ENCODE results near the gene TMEM8B. TPM values are rescaled to one million over a fixed set of nuclear protein-coding genes. Genes with fewer than 3 reads are reported as not detected.

Gene TMEM8B
- polyA plus RNA-seq, 1 of the 3 experiments (the other 2 are of a cell fraction), result 5.8 TPM

DNA sequence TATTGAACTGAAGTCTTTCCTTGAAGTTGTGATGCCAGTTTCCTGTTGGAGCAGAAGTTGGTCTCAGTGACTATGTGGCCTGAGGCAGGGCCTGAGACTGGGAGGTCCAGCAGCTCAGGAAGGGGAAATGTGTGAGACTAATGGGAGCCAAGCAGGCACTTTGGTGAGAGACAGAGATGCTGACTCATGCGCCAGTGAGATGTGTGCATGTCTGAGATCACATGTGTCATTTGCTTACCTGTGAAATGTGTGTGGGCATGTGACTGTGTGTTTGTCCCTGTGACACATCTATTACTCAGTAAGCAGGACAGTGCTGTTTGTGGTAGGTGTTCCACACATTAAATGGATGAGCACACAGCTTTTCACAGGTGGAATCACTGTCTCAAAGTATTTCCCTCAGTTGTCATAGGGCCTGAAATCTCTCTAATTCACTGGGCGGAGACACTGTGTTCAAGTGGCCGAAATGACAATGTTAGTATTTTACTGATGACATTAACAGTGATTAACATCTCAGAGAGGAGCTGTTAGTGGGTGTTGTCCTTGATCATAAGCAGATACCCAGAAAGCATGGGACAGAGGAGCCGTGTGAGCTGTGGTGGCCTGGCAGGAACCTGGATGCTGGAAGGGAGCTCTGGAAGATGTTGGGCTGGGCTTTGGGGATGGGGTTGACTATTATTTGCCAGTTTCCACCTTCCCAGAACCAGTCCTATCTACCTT lies 30.2 kb upstream of the TMEM8B start:
- H3K4me2 ChIP-seq, result no peak overlapping the region
- H3K4me3 ChIP-seq (ENCODE audit: low read depth in 2 of 2, low read length in 1 of 2), result no peak overlapping the region
- H3K4me1 ChIP-seq (ENCODE audit: control insufficient read depth in 1 of 2, insufficient read depth in 2 of 2, low read depth in 1 of 2, low read length in 1 of 2), result peaks cover 0 to 10% of the 10 kb centered on the region in 2 experiments; a peak in 2 of 4 replicates
- peak; percentile 40 for DNase-seq
- no peaks in the 10 kb centered on the region for H3K27me3 ChIP-seq (ENCODE audit: insufficient read depth)
- no peak overlapping the region for H3K9ac ChIP-seq
- no peaks in the 10 kb centered on the region for H3K79me2 ChIP-seq (ENCODE audit: insufficient read depth)
- peaks cover 0 to 20% of the 10 kb centered on the region in 2 experiments for H3K36me3 ChIP-seq (replicated peaks in 1 of 2; ENCODE audit: control insufficient read depth in 1 of 2, insufficient read depth in 2 of 2, low read length in 1 of 2)
- TF ChIP-seq GATA2 (CRISPR knock-in tag; IDR thresholded peaks at IDR 0.05) (peak; percentile 8; the same call in 1 of the 2 replicates), RXRA (IDR thresholded peaks at IDR 0.05; ENCODE audit: borderline replicate concordance, low read depth) (no peak)
- 64% methylated on average over 4 of the region's 4 CpGs for WGBS (ENCODE audit: low lambda C conversion rate)
- no peaks in the 10 kb centered on the region for H4K20me1 ChIP-seq (ENCODE audit: insufficient read depth)
- H2AFZ ChIP-seq (ENCODE audit: low read depth), result no peak overlapping the region
- H3F3A ChIP-seq (replicated peaks; ENCODE audit: insufficient read depth), result peaks cover 13% of the 10 kb centered on the region
- H3K27ac ChIP-seq (ENCODE audit: low read depth in 2 of 2, low read length in 1 of 2), result peak overlapping the region in 1 of 2 experiments; percentile 47; a peak in 3 of 4 replicates
- no peaks in the 10 kb centered on the region for H3K9me2 ChIP-seq
- H3K9me3 ChIP-seq, result no peaks in the 10 kb centered on the region
- ChIA-PET CTCF (interaction anchor here (0.7 to 2.1 kb wide), 9 partner anchors 9 to 271 kb away, joined by 3 to 21 read pairs (median 3); no protein-coding TSS in a partner anchor), POLR2A (no interaction called here)

DNA sequence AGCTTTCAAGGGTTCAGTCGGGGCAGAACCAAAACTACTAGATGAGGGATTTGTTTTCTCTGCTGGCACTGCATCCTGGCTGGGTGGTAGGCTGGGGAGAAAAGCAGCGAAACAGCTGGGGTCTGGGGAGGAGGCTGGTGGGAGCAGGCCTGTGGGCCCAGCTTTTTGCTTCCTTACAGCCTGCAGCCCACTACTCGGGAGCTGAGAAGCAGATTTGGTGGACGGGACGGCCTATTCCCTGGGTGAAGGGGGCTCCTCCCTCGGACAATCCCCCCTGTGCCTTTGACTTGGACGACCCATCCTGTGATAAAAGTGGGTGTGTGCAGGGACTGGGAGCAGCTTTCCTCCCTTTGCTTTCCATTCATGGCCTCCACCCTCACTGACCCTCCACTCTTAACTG lies 28.5 kb upstream of the TMEM8B start:
- no peak overlapping the region for H3K4me2 ChIP-seq
- peaks cover 13% of the 10 kb centered on the region for H3F3A ChIP-seq (replicated peaks; ENCODE audit: insufficient read depth)
- POLR2A ChIA-PET, result no interaction called here
- H3K79me2 ChIP-seq (ENCODE audit: insufficient read depth), result no peaks in the 10 kb centered on the region
- H3K27ac ChIP-seq (ENCODE audit: low read depth in 2 of 2, low read length in 1 of 2), result no peak overlapping the region
- no peak overlapping the region for H3K4me3 ChIP-seq (ENCODE audit: low read depth in 2 of 2, low read length in 1 of 2)
- H4K20me1 ChIP-seq (ENCODE audit: insufficient read depth), result no peaks in the 10 kb centered on the region
- no peak for TF ChIP-seq YY1 (IDR thresholded peaks at IDR 0.05; ENCODE audit: low read depth)
- TF ChIP-seq, protein P1, sequence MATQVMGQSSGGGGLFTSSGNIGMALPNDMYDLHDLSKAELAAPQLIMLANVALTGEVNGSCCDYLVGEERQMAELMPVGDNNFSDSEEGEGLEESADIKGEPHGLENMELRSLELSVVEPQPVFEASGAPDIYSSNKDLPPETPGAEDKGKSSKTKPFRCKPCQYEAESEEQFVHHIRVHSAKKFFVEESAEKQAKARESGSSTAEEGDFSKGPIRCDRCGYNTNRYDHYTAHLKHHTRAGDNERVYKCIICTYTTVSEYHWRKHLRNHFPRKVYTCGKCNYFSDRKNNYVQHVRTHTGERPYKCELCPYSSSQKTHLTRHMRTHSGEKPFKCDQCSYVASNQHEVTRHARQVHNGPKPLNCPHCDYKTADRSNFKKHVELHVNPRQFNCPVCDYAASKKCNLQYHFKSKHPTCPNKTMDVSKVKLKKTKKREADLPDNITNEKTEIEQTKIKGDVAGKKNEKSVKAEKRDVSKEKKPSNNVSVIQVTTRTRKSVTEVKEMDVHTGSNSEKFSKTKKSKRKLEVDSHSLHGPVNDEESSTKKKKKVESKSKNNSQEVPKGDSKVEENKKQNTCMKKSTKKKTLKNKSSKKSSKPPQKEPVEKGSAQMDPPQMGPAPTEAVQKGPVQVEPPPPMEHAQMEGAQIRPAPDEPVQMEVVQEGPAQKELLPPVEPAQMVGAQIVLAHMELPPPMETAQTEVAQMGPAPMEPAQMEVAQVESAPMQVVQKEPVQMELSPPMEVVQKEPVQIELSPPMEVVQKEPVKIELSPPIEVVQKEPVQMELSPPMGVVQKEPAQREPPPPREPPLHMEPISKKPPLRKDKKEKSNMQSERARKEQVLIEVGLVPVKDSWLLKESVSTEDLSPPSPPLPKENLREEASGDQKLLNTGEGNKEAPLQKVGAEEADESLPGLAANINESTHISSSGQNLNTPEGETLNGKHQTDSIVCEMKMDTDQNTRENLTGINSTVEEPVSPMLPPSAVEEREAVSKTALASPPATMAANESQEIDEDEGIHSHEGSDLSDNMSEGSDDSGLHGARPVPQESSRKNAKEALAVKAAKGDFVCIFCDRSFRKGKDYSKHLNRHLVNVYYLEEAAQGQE (IDR thresholded peaks at IDR 0.05; ENCODE audit: low read depth, low read length), result no peak
- no peak for TF ChIP-seq TCF12 (IDR thresholded peaks at IDR 0.05)
- TF ChIP-seq, protein P2, sequence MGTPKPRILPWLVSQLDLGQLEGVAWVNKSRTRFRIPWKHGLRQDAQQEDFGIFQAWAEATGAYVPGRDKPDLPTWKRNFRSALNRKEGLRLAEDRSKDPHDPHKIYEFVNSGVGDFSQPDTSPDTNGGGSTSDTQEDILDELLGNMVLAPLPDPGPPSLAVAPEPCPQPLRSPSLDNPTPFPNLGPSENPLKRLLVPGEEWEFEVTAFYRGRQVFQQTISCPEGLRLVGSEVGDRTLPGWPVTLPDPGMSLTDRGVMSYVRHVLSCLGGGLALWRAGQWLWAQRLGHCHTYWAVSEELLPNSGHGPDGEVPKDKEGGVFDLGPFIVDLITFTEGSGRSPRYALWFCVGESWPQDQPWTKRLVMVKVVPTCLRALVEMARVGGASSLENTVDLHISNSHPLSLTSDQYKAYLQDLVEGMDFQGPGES (IDR thresholded peaks at IDR 0.05; ENCODE audit: low read depth, low read length), result no peak
- no peak for TF ChIP-seq RCOR1 (IDR thresholded peaks at IDR 0.05; ENCODE audit: low read length)
- TF ChIP-seq MXI1 (IDR thresholded peaks at IDR 0.05; ENCODE audit: low read depth, low read length), result no peak
- no peak for TF ChIP-seq JUND (IDR thresholded peaks at IDR 0.05)
- H3K9me2 ChIP-seq, result no peaks in the 10 kb centered on the region
- H3K27me3 ChIP-seq (ENCODE audit: insufficient read depth), result no peaks in the 10 kb centered on the region
- no peak for DNase-seq
- no peaks in the 10 kb centered on the region for H3K9me3 ChIP-seq
- H3K4me1 ChIP-seq (ENCODE audit: control insufficient read depth in 1 of 2, insufficient read depth in 2 of 2, low read depth in 1 of 2, low read length in 1 of 2), result peaks cover 0 to 9% of the 10 kb centered on the region in 2 experiments; a peak in 2 of 4 replicates
- H3K9ac ChIP-seq, result no peak overlapping the region
- H2AFZ ChIP-seq (ENCODE audit: low read depth), result no peak overlapping the region
- 92% methylated on average over 3 of the region's 7 CpGs for WGBS (ENCODE audit: low lambda C conversion rate)
- CTCF ChIA-PET, result interaction anchor here (0.6 to 2.2 kb wide), 6 partner anchors 10 to 931 kb away, joined by 3 to 13 read pairs (median 4); partner anchors contain the start of gene SPAG8
- H3K36me3 ChIP-seq (replicated peaks in 1 of 2; ENCODE audit: control insufficient read depth in 1 of 2, insufficient read depth in 2 of 2, low read length in 1 of 2), result peaks cover 0 to 25% of the 10 kb centered on the region in 2 experiments

All from SK-N-SH (cell line).